Measurements from ENCODE around the gene ARMC7. TPM values are rescaled to one million over a fixed set of nuclear protein-coding genes. Genes with fewer than 3 reads are reported as not detected.

ARMC7 gene
- total RNA-seq, 1 experiment from 2014 or later: 22.8 TPM

DNA sequence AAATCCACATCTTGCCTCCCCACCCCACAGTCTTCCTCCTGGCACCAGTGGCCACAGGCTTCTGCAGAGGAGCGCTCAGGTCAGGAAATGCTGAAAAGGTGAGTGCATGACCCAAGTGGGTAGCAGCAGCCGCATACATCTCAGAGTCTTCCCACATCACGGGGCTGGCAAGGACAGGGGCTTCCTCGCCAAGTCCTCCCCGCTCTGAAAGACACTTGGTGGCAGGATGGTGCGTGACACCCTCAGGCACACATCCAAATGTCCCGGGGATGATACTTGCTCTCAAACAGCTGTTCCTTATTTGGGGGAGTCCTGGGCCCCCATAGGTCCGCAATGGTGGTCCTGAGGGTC lies 30.8 kb upstream of the ARMC7 start:
- Histone ChIP-seq H3K79me2 (ENCODE audit: insufficient read depth, low read length) (no peaks in the 10 kb centered on the region), H2AFZ (ENCODE audit: low read length) (no peak overlapping the region), H3T11ph (ENCODE audit: low read length) (no peak overlapping the region), H2BK120ac (ENCODE audit: low read depth, low read length, poor library complexity, severe bottlenecking) (no peak overlapping the region), H3K27me3 (ENCODE audit: insufficient read depth, low read length) (no peaks in the 10 kb centered on the region), H2BK15ac (ENCODE audit: low read depth, low read length) (no peak overlapping the region), H3K14ac (ENCODE audit: insufficient read depth, low read length) (no peak overlapping the region), H3K56ac (ENCODE audit: insufficient read length, low read depth, low read length) (no peak overlapping the region), H3K79me1 (ENCODE audit: insufficient read depth, low read depth, low read length, poor library complexity, severe bottlenecking) (no peaks in the 10 kb centered on the region), H3K27ac (ENCODE audit: insufficient read length, low read depth, low read length) (no peak overlapping the region), H4K91ac (ENCODE audit: insufficient read length, low read depth, low read length) (no peak overlapping the region), H3K4me1 (ENCODE audit: insufficient read depth, low read length) (peaks cover 6% of the 10 kb centered on the region; the same call in 1 of the 2 replicates), H2BK12ac (ENCODE audit: insufficient read length, low read depth, low read length) (no peak overlapping the region), H4K20me1 (ENCODE audit: control insufficient read depth, insufficient read depth, insufficient read length) (no peaks in the 10 kb centered on the region), H4K8ac (replicated peaks; ENCODE audit: insufficient read length, low read depth, low read length) (no peak overlapping the region), H3K23ac (ENCODE audit: insufficient read length, low read depth, low read length) (no peak overlapping the region), H2BK5ac (ENCODE audit: insufficient read length, low read length) (no peak overlapping the region), H3K4me2 (ENCODE audit: insufficient read depth, insufficient read length, low read length) (no peak overlapping the region), H2BK20ac (ENCODE audit: low read depth, low read length, poor library complexity, severe bottlenecking) (no peak overlapping the region), H3K9me3 (ENCODE audit: control insufficient read depth, low read depth, low read length) (no peaks in the 10 kb centered on the region), H3K4ac (ENCODE audit: low read depth, low read length) (no peak overlapping the region), H2AK5ac (ENCODE audit: insufficient read length, low read length) (no peak overlapping the region), H4K5ac (ENCODE audit: insufficient read length, low read depth, low read length) (no peak overlapping the region), H3K18ac (ENCODE audit: insufficient read length, low read depth, low read length) (no peak overlapping the region), H3K9ac (ENCODE audit: extremely low read depth, insufficient read length, low read length) (no peak overlapping the region), H3K23me2 (ENCODE audit: insufficient read length, low read depth, low read length, poor library complexity, severe bottlenecking) (no peaks in the 10 kb centered on the region)
- H3K9me3 Mint-ChIP-seq: no peaks in the 10 kb centered on the region; a peak in 1 of 5 replicates
- H3K27ac Mint-ChIP-seq: peak overlapping the region in 1 of 3 experiments; percentile 64; a peak in 1 of 7 replicates
- no peaks in the 10 kb centered on the region; the same call in 1 of the 2 replicates for H3K27me3 Mint-ChIP-seq (ENCODE audit: low read depth)
- H3K4me1 Mint-ChIP-seq: peaks cover 33 to 37% of the 10 kb centered on the region in 2 experiments
- H3K4me3 Mint-ChIP-seq: no peak overlapping the region
- no peaks in the 10 kb centered on the region for H3K36me3 Mint-ChIP-seq (ENCODE audit: insufficient read depth in 1 of 3, low read depth in 3 of 3)
- peak; percentile 57 for DNase-seq
- TF ChIP-seq, protein P1, sequence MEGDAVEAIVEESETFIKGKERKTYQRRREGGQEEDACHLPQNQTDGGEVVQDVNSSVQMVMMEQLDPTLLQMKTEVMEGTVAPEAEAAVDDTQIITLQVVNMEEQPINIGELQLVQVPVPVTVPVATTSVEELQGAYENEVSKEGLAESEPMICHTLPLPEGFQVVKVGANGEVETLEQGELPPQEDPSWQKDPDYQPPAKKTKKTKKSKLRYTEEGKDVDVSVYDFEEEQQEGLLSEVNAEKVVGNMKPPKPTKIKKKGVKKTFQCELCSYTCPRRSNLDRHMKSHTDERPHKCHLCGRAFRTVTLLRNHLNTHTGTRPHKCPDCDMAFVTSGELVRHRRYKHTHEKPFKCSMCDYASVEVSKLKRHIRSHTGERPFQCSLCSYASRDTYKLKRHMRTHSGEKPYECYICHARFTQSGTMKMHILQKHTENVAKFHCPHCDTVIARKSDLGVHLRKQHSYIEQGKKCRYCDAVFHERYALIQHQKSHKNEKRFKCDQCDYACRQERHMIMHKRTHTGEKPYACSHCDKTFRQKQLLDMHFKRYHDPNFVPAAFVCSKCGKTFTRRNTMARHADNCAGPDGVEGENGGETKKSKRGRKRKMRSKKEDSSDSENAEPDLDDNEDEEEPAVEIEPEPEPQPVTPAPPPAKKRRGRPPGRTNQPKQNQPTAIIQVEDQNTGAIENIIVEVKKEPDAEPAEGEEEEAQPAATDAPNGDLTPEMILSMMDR (conservative IDR thresholded peaks at IDR 0.05): no peak
- WGBS (ENCODE audit: extremely low coverage, insufficient read length, low lambda C conversion rate): no CpG with 5 or more reads among the region's 8 CpGs
